Measurements from ENCODE around the gene PARVB. TPM values are rescaled to one million over a fixed set of nuclear protein-coding genes. Genes with fewer than 3 reads are reported as not detected.

The PARVB gene
- total RNA-seq, 1 donor from 2014 or later: 122 TPM

DNA sequence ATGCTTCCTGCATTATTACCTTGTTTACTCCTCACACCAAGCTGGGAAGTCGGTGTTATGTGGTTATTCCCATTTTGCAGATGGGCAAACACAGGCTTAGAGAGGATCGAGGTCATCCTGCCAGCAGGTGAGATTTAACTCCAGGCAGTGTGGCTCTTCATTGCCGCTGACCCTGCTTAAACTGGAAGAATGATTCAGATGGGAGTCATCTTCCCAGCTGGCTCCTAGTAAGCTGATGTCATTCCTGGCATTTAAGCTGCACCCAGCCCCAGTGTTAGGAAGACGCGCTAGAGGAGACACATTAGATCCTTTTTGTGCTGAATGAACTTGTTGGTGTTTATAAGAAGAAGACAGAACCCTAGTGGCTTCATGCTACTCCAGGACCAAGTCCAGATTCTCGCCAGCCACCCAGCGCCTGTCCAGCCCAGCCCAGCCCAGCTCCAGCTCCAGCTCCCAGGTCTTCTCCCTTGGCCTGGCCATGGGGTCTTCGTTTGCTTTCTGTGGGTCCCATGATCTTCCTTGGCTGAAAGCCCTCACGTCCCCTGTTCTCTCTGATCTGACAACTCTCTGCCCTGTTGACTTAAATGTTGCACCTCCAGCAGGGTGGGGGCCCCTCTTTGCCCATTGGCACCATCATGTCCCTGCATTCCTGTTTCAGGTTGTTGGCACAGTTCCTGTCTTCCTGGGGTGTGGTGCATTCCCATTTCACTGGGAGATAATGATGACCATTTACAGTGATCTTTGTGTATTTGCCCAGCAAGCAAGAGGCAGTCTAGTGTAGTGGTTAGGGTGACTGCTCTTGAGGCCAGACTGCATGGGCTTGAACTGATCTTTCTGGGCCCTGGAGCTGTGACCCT, 13.6 kb downstream of the PARVB start:
- Mint-ChIP-seq H3K4me1 (ENCODE audit: low read depth) (peaks cover 18% of the 10 kb centered on the region), H3K36me3 (ENCODE audit: low read depth) (peaks cover 4% of the 10 kb centered on the region), H3K27me3 (ENCODE audit: low read depth) (no peaks in the 10 kb centered on the region)

DNA sequence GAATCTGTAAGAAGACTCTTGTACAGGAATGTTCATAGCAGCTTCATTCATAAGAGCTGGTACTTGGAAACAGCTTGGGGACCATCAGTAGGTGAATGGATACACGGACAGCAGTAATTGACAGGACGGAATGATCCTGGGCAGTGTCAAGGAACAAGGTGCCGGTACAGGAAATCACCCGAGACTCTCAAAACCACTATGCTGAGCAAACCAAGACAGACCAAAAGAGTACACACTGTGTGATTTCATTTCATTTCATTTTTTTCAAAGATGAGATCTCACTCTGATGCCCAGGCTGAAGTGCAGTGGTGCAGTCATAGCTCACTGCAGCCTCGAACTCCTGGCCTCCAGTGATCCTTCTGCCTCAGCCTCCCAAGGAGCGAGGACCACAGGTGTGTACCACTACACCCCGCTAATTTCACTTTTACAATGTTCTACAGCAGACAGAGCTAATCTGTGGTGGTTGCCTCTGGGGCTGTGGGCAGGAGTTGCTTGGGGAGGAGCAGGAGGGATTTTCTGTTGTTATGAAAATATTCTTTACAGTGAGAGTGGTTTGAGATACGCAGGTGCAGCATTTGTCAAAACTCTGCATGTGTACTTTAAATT, 15.6 kb downstream of the PARVB start:
- Mint-ChIP-seq H3K4me1 (ENCODE audit: low read depth) (peaks cover 24% of the 10 kb centered on the region), H3K27ac (no peak overlapping the region), H3K4me3 (ENCODE audit: low read depth) (no peak overlapping the region), H3K27me3 (ENCODE audit: low read depth) (no peaks in the 10 kb centered on the region), H3K9me3 (no peaks in the 10 kb centered on the region), H3K36me3 (ENCODE audit: low read depth) (peaks cover 4% of the 10 kb centered on the region)
- intact Hi-C loops (cut with micrococcal nuclease): no loop called here
- DNase-seq (ENCODE audit: low spot score): no peak

More for the DNA sequence above, 13.6 kb downstream of the PARVB start:
- no peak for DNase-seq (ENCODE audit: low spot score)
- Mint-ChIP-seq H3K27ac (no peak overlapping the region), H3K4me3 (ENCODE audit: low read depth) (no peak overlapping the region), H3K9me3 (no peaks in the 10 kb centered on the region)
- intact Hi-C loops (cut with micrococcal nuclease): no loop called here

DNA sequence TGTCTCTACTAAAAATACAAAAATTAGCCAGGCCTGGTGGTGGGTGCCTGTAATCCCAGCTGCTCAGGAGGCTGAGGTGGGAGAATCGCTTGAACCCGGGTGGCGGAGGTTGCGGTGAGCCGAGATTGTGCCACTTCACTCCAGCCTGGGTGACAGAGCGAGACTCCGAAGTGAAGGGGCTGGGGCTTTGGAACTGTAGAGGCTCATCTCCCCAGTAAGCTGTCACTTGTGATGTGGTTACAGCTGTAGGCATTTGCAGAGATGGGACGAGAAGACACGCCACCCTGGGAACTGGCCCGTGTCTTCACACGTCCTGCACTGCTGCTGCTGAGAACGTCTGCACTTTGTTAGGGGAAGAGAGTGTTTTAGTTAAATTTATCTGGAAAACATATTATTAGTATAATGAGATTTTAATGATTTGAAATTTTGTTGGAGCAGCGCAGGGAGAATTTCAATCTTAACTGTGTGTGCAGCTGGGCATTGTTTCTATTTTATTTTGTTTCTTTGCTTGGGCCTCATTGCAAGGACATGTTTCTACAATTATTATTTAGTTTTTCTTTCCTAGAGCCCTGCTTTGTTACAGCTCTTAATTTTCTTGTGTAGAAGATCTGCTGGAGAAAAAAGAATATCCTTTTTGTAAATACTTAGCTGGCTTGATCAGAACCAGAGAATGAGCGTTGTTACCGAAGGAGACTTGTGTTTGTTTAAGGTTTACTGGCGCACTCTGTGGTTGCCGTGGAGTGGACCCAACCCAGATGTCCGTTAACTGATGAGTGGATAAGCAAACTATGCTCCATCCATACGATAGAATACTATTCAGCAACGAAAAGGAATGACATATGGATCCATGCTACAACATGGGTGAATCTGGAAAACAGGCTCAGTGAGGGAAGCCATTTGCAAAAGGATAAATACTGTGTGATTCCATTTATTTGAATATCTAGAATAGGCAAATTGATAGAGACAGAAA, 18.4 kb downstream of the PARVB start:
- no peak overlapping the region for H3K27ac Mint-ChIP-seq
- H3K4me3 Mint-ChIP-seq (ENCODE audit: low read depth): no peak overlapping the region
- peaks cover 46% of the 10 kb centered on the region for H3K4me1 Mint-ChIP-seq (ENCODE audit: low read depth)
- H3K27me3 Mint-ChIP-seq (ENCODE audit: low read depth): no peaks in the 10 kb centered on the region
- no peak for DNase-seq (ENCODE audit: low spot score)
- intact Hi-C loops (cut with micrococcal nuclease): no loop called here
- peaks cover 14% of the 10 kb centered on the region for H3K36me3 Mint-ChIP-seq (ENCODE audit: low read depth)
- H3K9me3 Mint-ChIP-seq: no peaks in the 10 kb centered on the region

DNA sequence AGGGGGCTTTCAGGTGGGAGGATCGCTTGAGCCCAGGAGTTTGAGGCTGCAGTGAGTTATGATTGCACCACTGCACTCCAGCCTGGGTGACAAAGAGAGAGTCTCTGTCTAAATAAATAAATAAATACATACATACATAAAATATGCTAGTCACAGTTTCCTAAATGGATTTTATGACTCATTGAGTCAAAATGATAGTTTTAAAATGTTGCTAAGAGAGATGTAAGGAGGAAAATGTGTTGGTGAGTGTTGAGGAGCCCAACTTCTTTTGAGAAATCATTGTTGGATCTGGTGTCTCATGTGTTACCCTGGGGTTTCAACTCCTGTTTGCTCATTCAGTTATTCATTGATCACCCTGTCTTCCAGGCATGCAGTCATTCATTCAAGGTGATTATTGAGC, 21.0 kb downstream of the PARVB start:
- intact Hi-C loops (cut with micrococcal nuclease): no loop called here
- no peak for DNase-seq (ENCODE audit: low spot score)
- peak overlapping the region; percentile 33 for H3K27ac Mint-ChIP-seq
- no peaks in the 10 kb centered on the region for H3K9me3 Mint-ChIP-seq
- H3K36me3 Mint-ChIP-seq (ENCODE audit: low read depth): peaks cover 9% of the 10 kb centered on the region
- H3K4me3 Mint-ChIP-seq (ENCODE audit: low read depth): no peak overlapping the region
- peaks cover 44% of the 10 kb centered on the region for H3K4me1 Mint-ChIP-seq (ENCODE audit: low read depth)
- no peaks in the 10 kb centered on the region for H3K27me3 Mint-ChIP-seq (ENCODE audit: low read depth)

DNA sequence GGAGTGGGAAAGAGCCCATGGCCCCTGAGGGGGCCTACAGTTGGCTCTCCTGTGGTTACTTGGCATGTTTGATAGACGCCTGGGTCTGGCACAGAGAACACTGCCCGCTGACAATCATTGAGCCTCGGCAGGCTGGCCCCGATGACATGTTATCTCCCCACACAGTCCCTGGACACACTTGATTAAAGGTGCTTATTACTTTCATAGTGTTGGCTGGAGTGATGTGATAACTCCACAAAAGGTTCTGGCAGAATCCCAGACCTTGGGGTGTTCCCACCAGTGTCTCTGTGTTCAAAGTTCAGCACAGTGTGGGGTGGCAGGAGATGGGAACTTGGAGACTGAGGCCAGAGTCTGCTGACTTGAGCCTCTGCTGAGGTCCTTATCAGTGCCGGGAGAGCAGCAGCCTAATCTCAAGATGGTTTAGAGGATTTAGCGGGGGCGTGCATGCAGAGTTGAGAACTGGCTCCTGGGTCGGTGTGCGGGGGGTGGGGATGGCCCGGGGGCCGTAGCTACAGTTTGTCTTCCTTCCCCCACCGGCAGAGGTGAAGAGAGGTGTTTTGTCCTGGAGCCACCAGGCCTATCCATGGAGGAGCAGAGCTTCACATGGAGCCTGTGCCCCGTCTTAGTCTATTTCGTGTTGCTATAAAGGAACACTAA, 22.5 kb downstream of the PARVB start:
- DNase-seq (ENCODE audit: low spot score): no peak
- H3K4me3 Mint-ChIP-seq (ENCODE audit: low read depth): no peak overlapping the region
- H3K36me3 Mint-ChIP-seq (ENCODE audit: low read depth): peaks cover 11% of the 10 kb centered on the region
- no peaks in the 10 kb centered on the region for H3K9me3 Mint-ChIP-seq
- intact Hi-C loops (cut with micrococcal nuclease): no loop called here
- peaks cover 49% of the 10 kb centered on the region for H3K4me1 Mint-ChIP-seq (ENCODE audit: low read depth)
- no peaks in the 10 kb centered on the region for H3K27me3 Mint-ChIP-seq (ENCODE audit: low read depth)
- no peak overlapping the region for H3K27ac Mint-ChIP-seq

DNA sequence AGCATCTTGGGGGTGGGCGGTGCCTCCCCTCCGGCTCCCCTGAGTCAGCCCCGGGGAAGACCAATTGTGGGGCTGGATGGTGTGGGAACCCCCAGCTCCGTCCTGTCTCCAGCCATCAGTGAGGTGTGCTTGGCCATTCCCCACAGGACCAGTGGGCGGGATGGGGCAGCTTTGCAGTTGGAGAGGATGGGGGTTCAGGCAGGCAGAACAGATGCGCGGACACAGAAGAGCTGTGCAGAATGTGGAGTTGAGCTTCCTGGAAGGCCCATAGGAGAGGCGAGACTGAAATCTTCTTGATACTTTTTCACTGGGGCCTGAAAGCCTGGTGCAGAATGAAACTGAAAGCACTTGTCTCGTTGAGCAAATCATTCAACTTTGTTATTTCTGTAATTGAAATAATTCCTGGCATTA, 23.8 kb downstream of the PARVB start:
- Mint-ChIP-seq H3K4me3 (ENCODE audit: low read depth) (peak overlapping the region; percentile 28), H3K4me1 (ENCODE audit: low read depth) (peaks cover 45% of the 10 kb centered on the region), H3K9me3 (no peaks in the 10 kb centered on the region), H3K27me3 (ENCODE audit: low read depth) (no peaks in the 10 kb centered on the region), H3K36me3 (ENCODE audit: low read depth) (peaks cover 11% of the 10 kb centered on the region), H3K27ac (peak overlapping the region; percentile 44)
- intact Hi-C loops (cut with micrococcal nuclease): no loop called here
- DNase-seq (ENCODE audit: low spot score): no peak

DNA sequence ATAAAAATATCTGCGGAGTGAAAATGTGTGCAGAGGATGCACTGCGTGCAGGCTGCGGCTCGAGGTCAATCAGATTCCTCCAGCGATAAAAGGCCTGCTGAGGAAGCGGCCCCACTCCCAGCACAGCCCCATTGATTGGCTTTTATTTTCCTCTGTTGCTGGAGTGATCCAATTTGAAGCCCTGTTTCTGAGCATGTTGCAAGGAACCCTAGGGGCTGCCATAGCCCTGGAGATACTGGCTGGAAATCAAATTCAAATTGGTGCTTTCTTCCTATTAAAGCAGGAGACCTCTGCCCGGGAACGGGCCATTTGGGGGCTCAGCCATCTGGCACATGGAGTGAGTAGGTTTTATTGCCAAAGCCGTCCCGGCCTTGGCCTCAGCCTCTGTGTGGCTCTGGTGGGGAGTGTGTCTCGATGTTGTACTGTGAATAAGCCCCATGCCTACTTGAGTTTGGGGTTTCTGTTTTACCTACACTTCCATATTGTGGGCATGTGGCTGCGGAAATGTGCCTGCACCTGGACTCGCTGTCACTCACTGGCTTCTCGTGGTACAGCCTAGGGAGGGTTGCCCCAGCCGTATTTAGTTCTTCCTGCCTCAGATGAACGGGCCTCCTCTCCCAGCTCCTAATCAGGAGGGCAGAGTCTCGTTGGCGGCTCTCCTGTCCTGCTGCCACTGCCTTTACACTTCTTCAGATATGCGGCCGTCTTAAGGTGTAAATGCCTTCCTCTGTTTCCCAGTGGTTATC, 25.6 kb downstream of the PARVB start:
- intact Hi-C loops (cut with micrococcal nuclease): no loop called here
- Mint-ChIP-seq H3K27me3 (ENCODE audit: low read depth) (no peaks in the 10 kb centered on the region), H3K36me3 (ENCODE audit: low read depth) (peaks cover 11% of the 10 kb centered on the region), H3K4me3 (ENCODE audit: low read depth) (no peak overlapping the region), H3K9me3 (no peaks in the 10 kb centered on the region), H3K4me1 (ENCODE audit: low read depth) (peaks cover 40% of the 10 kb centered on the region), H3K27ac (peak overlapping the region; percentile 38)
- no peak for DNase-seq (ENCODE audit: low spot score)

DNA sequence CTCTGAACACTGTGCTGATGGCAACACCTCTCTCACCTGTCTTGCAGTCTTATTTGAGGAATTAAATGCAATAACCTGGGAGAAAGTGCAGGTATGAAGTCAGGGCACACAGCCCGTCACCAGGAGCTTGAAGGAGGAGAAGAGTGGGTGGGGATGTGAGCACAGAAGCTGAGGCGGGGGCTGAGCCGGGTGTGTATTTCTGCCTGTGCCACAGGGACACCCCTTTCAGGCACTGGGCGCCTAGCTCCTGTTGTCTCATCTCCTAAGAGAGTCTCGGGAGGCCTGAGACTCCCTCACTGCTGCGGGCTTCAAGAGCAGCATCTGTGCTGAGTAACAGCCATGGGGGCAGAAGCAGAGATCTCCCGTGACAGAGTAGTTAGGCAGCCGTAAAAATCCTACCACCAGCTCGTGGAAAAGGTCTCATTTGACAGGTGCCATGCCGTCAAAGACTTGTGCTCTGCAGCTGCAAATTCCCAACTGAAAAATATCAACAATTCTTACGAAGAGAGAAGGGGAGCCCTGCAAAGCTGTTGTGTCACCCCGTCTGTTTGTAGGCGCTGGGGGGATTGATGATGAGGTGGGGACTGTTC, 26.8 kb downstream of the PARVB start:
- peaks cover 9% of the 10 kb centered on the region for H3K36me3 Mint-ChIP-seq (ENCODE audit: low read depth)
- no peak overlapping the region for H3K4me3 Mint-ChIP-seq (ENCODE audit: low read depth)
- no peaks in the 10 kb centered on the region for H3K9me3 Mint-ChIP-seq
- H3K4me1 Mint-ChIP-seq (ENCODE audit: low read depth): peaks cover 29% of the 10 kb centered on the region
- no peak overlapping the region for H3K27ac Mint-ChIP-seq
- intact Hi-C loops (cut with micrococcal nuclease): no loop called here
- DNase-seq (ENCODE audit: low spot score): no peak
- H3K27me3 Mint-ChIP-seq (ENCODE audit: low read depth): no peaks in the 10 kb centered on the region

DNA sequence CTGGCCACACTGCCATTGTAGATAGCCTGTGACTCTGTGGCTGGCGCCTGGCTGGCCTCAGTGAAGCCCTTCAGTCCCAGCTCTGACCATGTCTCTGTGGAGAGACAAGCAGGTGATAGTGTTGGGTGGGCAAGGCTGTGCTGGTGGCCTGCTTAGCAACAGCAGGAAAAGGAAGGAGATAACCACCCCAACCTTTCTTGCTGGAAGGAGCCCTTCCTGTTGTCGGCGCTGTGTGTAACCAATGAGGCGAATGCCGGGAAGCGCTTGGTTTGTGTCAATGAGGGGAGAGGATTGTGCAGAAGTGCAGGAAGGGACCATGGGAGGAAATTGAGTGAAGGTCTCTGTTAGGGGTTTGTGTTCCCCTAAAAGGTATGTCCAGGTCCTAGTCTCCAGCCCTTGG, 27.3 kb downstream of the PARVB start:
- H3K36me3 Mint-ChIP-seq (ENCODE audit: low read depth): peaks cover 9% of the 10 kb centered on the region
- no peaks in the 10 kb centered on the region for H3K9me3 Mint-ChIP-seq
- H3K27ac Mint-ChIP-seq: no peak overlapping the region
- H3K4me1 Mint-ChIP-seq (ENCODE audit: low read depth): peaks cover 29% of the 10 kb centered on the region
- H3K4me3 Mint-ChIP-seq (ENCODE audit: low read depth): no peak overlapping the region
- no peaks in the 10 kb centered on the region for H3K27me3 Mint-ChIP-seq (ENCODE audit: low read depth)
- DNase-seq (ENCODE audit: low spot score): no peak
- intact Hi-C loops (cut with micrococcal nuclease): no loop called here

DNA sequence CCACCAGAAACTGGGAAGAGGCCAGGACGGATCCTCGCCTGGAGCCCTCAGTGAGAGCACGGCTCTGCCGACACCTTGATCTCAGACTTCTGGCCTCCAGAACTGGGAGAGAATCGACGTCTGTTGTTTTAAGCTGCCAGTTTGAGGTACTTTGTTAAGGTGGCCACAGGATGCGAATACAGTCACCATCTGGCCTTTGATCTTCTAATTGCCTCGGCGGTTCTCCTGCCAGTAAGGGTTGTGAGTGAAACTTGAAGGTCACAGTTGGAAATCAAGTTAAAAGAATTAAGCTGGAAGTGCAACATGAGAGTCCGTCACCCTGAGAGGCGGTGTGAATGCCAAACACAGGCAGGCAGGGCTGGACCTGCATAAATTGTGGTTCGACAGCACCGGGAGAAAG, 27.9 kb downstream of the PARVB start:
- no peak overlapping the region for H3K27ac Mint-ChIP-seq
- H3K4me1 Mint-ChIP-seq (ENCODE audit: low read depth): peaks cover 26% of the 10 kb centered on the region
- H3K27me3 Mint-ChIP-seq (ENCODE audit: low read depth): no peaks in the 10 kb centered on the region
- peaks cover 3% of the 10 kb centered on the region for H3K36me3 Mint-ChIP-seq (ENCODE audit: low read depth)
- no peak overlapping the region for H3K4me3 Mint-ChIP-seq (ENCODE audit: low read depth)
- no peaks in the 10 kb centered on the region for H3K9me3 Mint-ChIP-seq
- no peak for DNase-seq (ENCODE audit: low spot score)
- intact Hi-C loops (cut with micrococcal nuclease): no loop called here

DNA sequence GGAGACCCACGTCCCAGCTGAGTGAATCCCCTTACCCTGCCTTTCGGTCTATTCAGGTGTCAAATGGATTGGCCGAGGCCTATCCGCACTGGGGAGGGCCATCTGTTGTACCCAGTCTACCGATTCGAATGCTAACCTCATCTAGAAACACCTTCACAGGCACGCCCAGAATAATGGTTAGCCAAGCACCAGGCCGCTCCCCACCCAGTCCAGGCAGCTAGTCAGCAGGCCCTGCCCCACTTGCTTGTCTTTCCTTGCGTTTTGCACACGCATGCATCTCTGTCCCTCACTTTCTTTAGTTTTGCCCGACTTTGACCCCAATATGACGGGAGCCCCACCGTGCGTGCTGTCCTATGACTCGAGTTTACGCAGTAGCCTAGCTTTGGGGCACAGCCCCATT, 31.7 kb downstream of the PARVB start:
- no peak for DNase-seq (ENCODE audit: low spot score)
- H3K9me3 Mint-ChIP-seq: peaks cover 7% of the 10 kb centered on the region

More for the DNA sequence above, 31.7 kb downstream of the PARVB start:
- Mint-ChIP-seq H3K4me3 (ENCODE audit: low read depth) (no peak overlapping the region), H3K27ac (no peak overlapping the region), H3K36me3 (ENCODE audit: low read depth) (peaks cover 19% of the 10 kb centered on the region), H3K4me1 (ENCODE audit: low read depth) (peaks cover 21% of the 10 kb centered on the region), H3K27me3 (ENCODE audit: low read depth) (no peaks in the 10 kb centered on the region)
- intact Hi-C loops (cut with micrococcal nuclease): no loop called here

All from activated T-helper 2 cell treated with anti-CD3 and anti-CD28 coated beads, Interferon-gamma antibody, Interleukin-2, Interleukin-4, amounts not matched to agents 10 μg/mL and 5 μg/mL and 100 μg/mL, durations not matched to agents 14 hours and 24 hours and 36 hours (primary cell).